WERI-Rb-1 (cell line): ENCODE results near the gene BOK.

Experiments
- DNase-seq: peaks from one replicate; pipeline ENCODE4 v3.0.0-alpha.2; 2020
- H3K27ac ChIP-seq: fragments of 250-450 bp; sonication (Bioruptor Pico); 2 replicates; pipeline ENCODE4 v1.5.1; 2020; ENCODE audit warnings: mild to moderate bottlenecking, moderate library complexity
- H3K27me3 ChIP-seq: fragments of 250-450 bp; sonication (Bioruptor Pico); 2 replicates; pipeline ENCODE4 v1.5.1; 2021; ENCODE audit warnings: mild to moderate bottlenecking, low read depth, moderate library complexity; ENCODE audit not compliant: insufficient read depth, severe bottlenecking
- H3K36me3 ChIP-seq: fragments of 250-450 bp; sonication (Bioruptor Pico); 2 replicates; pipeline ENCODE4 v1.5.1; 2020; ENCODE audit warnings: mild to moderate bottlenecking, moderate library complexity
- H3K4me3 ChIP-seq: 2 replicates; pipeline ENCODE4 v1.5.1; 2011; ENCODE audit warnings: low read depth, mild to moderate bottlenecking, control low read depth, low read length
- H3K9me3 ChIP-seq: fragments of 250-450 bp; sonication (Bioruptor Pico); 2 replicates; pipeline ENCODE4 v1.5.1; 2021; ENCODE audit warnings: mild to moderate bottlenecking, moderate library complexity; ENCODE audit not compliant: severe bottlenecking
- TF ChIP-seq, protein P1 (sequence below): IDR thresholded peaks from 2 replicates; pipeline ENCODE4 v1.5.1; 2011; ENCODE audit warnings: low read depth, mild to moderate bottlenecking, control low read depth, inconsistent platforms, low read length

The BOK gene

DNA sequence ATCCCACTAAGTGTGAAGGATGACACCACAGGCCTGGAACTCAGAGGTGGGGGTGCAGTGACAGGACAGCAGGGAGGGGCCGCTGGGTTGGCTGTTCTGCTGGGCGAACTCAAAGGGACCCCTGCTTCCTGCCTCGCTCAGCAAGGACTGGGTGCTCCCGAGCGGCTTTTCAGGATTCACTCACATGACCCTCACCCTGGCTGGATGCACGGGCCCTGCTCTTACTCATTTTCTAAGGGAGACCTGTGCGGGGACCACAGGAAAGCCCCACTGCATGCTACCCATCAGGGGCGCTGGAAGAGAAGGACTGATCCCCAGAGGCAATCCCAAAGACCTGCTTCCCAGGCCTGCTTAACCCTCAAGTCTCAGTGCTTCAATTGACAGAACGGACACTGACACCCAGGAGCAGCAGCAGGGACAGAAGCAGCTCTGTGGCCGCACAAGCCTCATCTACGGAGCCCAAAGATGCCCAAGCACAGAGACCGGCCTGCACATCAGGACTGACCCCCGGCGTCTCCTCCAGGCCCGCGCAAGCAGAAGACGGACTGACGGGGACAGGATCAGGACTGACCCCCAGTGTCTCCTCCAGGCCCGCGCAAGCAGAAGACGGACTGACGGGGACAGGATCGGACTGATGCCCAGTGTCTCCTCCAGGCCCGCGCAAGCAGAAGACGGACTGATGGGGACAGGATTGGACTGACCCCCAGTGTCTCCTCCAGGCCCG, 48.8 kb downstream of the BOK start:
- H3K9me3 ChIP-seq = no peaks in the 10 kb centered on the region
- H3K36me3 ChIP-seq = peaks cover 34% of the 10 kb centered on the region
- no peak overlapping the region for H3K4me3 ChIP-seq
- H3K27ac ChIP-seq = no peak overlapping the region
- no peaks in the 10 kb centered on the region for H3K27me3 ChIP-seq
- no peak for DNase-seq
- TF ChIP-seq, protein P1, sequence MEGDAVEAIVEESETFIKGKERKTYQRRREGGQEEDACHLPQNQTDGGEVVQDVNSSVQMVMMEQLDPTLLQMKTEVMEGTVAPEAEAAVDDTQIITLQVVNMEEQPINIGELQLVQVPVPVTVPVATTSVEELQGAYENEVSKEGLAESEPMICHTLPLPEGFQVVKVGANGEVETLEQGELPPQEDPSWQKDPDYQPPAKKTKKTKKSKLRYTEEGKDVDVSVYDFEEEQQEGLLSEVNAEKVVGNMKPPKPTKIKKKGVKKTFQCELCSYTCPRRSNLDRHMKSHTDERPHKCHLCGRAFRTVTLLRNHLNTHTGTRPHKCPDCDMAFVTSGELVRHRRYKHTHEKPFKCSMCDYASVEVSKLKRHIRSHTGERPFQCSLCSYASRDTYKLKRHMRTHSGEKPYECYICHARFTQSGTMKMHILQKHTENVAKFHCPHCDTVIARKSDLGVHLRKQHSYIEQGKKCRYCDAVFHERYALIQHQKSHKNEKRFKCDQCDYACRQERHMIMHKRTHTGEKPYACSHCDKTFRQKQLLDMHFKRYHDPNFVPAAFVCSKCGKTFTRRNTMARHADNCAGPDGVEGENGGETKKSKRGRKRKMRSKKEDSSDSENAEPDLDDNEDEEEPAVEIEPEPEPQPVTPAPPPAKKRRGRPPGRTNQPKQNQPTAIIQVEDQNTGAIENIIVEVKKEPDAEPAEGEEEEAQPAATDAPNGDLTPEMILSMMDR = no peak

DNA sequence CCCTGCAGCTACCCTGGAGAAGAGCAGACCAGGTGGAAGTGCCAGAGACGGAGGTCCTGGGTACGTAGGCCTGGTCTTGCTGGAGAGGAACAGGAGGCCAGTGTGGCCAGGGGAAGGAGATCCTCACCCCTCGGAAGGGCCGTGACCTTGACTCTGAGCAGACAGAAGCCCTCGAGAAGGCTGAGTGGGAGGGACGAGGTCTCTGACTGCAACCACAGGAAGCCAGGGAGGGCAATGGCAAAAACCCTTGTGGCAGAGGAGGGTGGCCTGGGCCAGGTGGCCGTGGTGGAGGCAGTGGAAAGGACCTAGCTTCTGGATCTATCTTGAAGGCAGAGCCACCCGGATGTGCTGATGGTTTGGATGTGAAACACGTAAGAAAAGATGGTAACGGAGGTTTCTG, 50.3 kb downstream of the BOK start:
- no peak overlapping the region for H3K4me3 ChIP-seq
- no peaks in the 10 kb centered on the region for H3K9me3 ChIP-seq
- peaks cover 26% of the 10 kb centered on the region for H3K36me3 ChIP-seq
- H3K27me3 ChIP-seq = no peaks in the 10 kb centered on the region
- H3K27ac ChIP-seq = no peak overlapping the region
- no peak for DNase-seq
- TF ChIP-seq, protein P1 = no peak

DNA sequence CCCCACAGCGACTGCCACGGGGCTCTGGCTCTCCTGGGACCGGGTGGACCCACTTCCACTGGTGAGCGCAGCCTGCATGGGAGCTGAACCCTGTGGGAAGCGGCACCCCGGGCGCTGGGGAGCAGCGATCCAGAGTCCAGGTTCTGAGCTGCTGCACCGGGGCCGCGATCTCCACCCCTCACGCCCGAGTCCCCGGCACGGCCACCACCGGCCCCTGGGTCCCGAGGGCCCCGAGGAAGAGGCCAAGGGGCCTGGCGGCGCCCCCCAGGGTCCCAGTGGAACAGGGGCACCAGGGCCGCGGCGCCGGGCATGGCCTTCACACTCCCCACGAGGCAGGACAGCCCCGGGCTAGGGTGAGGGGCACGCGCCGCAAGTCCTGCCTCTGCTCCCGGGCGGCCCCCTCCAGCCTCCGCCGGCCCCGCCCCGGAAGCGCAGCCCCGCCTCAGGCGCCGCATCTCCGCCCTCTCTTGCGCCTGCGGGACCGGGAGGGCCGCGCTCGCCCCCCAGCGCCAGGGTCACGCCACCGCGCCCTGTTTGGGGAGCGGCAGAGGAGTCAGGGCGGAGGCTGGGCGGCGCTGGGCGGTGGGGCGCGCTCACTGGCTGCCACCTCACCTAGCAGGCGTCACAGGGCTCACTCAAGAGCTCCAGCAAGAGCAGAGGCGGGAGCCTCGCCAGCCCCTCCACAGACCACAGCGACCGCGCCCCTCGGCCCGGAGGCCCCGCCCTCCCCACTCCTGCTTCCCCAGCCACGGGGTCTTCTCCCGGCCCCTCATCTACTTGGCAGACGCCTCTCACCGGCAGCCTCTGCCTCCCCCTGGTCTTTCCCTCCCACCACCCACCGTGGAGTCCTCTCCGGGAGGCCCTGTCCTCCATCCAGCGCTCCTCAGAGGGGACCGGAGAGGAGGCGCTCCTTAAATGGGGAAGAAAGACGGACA, 51.6 kb downstream of the BOK start:
- H3K36me3 ChIP-seq = peaks cover 17% of the 10 kb centered on the region
- no peaks in the 10 kb centered on the region for H3K9me3 ChIP-seq
- no peak overlapping the region for H3K4me3 ChIP-seq
- no peak overlapping the region for H3K27ac ChIP-seq
- no peaks in the 10 kb centered on the region for H3K27me3 ChIP-seq
- DNase-seq = no peak
- TF ChIP-seq, protein P1 = no peak

DNA sequence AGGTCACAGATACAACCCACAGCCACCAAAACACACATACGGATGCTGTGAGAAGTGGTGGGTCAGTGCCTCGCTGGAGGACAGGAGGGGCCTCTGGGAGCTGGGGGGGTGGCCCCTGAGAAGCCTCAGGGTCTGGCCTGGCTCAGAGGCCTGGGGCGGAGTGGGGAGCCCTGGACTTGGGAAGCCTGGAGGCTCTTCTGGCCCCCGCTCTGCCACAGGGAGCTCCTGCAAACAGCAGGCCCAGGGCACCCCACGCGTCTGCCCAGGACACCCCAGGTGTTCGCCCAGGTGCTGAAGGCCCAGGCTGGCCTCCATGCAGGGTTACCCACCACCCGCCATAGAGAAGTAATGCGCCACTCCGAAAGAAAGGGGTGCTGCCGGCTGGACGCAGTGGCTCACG, 52.5 kb downstream of the BOK start:
- TF ChIP-seq, protein P1 = no peak
- no peak overlapping the region for H3K27ac ChIP-seq
- no peak overlapping the region for H3K4me3 ChIP-seq
- H3K27me3 ChIP-seq = no peaks in the 10 kb centered on the region
- H3K36me3 ChIP-seq = peaks cover 13% of the 10 kb centered on the region
- H3K9me3 ChIP-seq = no peaks in the 10 kb centered on the region
- DNase-seq = no peak

DNA sequence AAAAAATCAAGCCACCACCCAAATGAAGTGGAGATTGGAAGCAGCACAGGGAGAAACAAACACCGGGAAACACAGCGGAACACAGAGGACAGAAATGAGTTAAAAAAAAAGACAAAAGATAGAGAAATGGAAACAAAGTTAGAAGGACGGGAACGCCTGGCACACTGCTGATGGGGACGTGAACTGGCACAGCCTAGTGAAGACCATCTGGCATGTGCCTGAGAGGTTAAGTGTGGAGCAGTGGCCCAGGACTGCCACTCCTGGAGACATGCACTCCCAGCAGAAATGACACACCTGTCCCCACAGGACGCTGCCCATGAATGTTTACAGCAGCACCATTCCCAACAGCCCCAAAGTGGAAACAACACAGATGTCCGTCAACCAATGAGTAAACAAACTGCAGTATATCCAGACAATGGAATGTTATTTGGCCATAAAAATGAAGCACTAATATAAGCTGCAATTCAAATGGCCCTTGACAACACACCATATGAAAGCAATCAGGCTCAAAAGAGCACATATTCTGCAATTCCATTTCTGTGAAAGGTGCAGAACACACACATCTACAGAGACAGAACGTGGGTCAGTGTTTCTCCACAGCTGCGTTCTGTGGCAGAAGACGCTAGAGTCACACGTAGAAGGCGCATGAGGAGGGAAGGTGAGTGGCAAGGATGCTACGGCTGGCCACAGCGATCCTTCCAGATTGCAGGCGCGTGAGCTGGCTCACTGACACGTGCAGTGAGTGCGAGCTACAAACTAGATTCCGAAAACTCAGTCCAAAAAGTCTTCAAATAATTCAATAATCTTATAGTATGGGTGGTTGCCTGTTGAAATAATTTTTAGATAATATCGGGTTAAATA, 53.8 kb downstream of the BOK start:
- H3K9me3 ChIP-seq = no peaks in the 10 kb centered on the region
- H3K4me3 ChIP-seq = no peak overlapping the region
- TF ChIP-seq, protein P1 = no peak
- H3K27ac ChIP-seq = no peak overlapping the region
- H3K36me3 ChIP-seq = peaks cover 7% of the 10 kb centered on the region
- DNase-seq = no peak
- H3K27me3 ChIP-seq = no peaks in the 10 kb centered on the region
